ENCODE data around the gene TBX1. TPM values are rescaled to one million over a fixed set of nuclear protein-coding genes. Genes with fewer than 3 reads are reported as not detected.

Gene TBX1
- total RNA-seq, 2 experiments from 2014 or later = not detected

- Mint-ChIP-seq H3K27me3 (no peaks in the 10 kb centered on the region), H3K4me3 (no peak overlapping the region), H3K9me3 (no peaks in the 10 kb centered on the region), H3K4me1 (peaks cover 3% of the 10 kb centered on the region), H3K27ac (no peak overlapping the region), H3K36me3 (ENCODE audit: low read depth) (no peaks in the 10 kb centered on the region)
- ChIA-PET CTCF (interaction anchor here (0.5 kb wide), 1 partner anchor 953 kb away, joined by 5 read pairs; no protein-coding TSS in a partner anchor), POLR2A (no interaction called here)
- DNase-seq = no peak
These were observed 45.2 kb downstream of the TBX1 start for GRCh38 chr22:19805821-19806212.

- ChIA-PET CTCF (interaction anchor here (0.5 kb wide), 1 partner anchor 952 kb away, joined by 5 read pairs; no protein-coding TSS in a partner anchor), POLR2A (no interaction called here)
- Mint-ChIP-seq H3K4me3 (no peak overlapping the region), H3K4me1 (peaks cover 7% of the 10 kb centered on the region), H3K9me3 (no peaks in the 10 kb centered on the region), H3K27me3 (no peaks in the 10 kb centered on the region), H3K27ac (no peak overlapping the region), H3K36me3 (ENCODE audit: low read depth) (no peaks in the 10 kb centered on the region)
- DNase-seq = no peak
These were observed 45.9 kb downstream of the TBX1 start for GRCh38 chr22:19806213-19807160.

- Mint-ChIP-seq H3K9me3 (no peaks in the 10 kb centered on the region), H3K36me3 (ENCODE audit: low read depth) (no peaks in the 10 kb centered on the region), H3K27me3 (no peaks in the 10 kb centered on the region), H3K4me1 (peaks cover 7% of the 10 kb centered on the region), H3K4me3 (no peak overlapping the region), H3K27ac (no peak overlapping the region)
- POLR2A ChIA-PET = no interaction called here
- no peak for DNase-seq
- CTCF ChIA-PET = no interaction called here
These were observed 46.8 kb downstream of the TBX1 start for GRCh38 chr22:19807161-19807913.

- Mint-ChIP-seq H3K4me3 (no peak overlapping the region), H3K27ac (no peak overlapping the region), H3K4me1 (peaks cover 7% of the 10 kb centered on the region), H3K9me3 (no peaks in the 10 kb centered on the region), H3K27me3 (no peaks in the 10 kb centered on the region), H3K36me3 (ENCODE audit: low read depth) (no peaks in the 10 kb centered on the region)
- CTCF ChIA-PET = no interaction called here
- POLR2A ChIA-PET = interaction anchor here (0.6 kb wide), 1 partner anchor 15 kb away, joined by 3 read pairs; no protein-coding TSS in a partner anchor
- DNase-seq = no peak
These were observed 47.6 kb downstream of the TBX1 start for GRCh38 chr22:19807914-19808872.

GRCh38 chr22:19808873-19809478 is 48.4 kb downstream of the TBX1 start:
- peaks cover 7% of the 10 kb centered on the region for H3K4me1 Mint-ChIP-seq
- DNase-seq = no peak
- no peak overlapping the region for H3K27ac Mint-ChIP-seq
- no peaks in the 10 kb centered on the region for H3K9me3 Mint-ChIP-seq
- ChIA-PET POLR2A (interaction anchor here (0.6 kb wide), 1 partner anchor 14 kb away, joined by 3 read pairs; no protein-coding TSS in a partner anchor), CTCF (no interaction called here)
- H3K4me3 Mint-ChIP-seq = no peak overlapping the region
- H3K27me3 Mint-ChIP-seq = no peaks in the 10 kb centered on the region
- H3K36me3 Mint-ChIP-seq (ENCODE audit: low read depth) = no peaks in the 10 kb centered on the region

GRCh38 chr22:19809741-19810140 is 49.2 kb downstream of the TBX1 start:
- ChIA-PET POLR2A (no interaction called here), CTCF (no interaction called here)
- H3K27ac Mint-ChIP-seq = no peak overlapping the region
- H3K4me3 Mint-ChIP-seq = no peak overlapping the region
- DNase-seq = no peak
- no peaks in the 10 kb centered on the region for H3K36me3 Mint-ChIP-seq (ENCODE audit: low read depth)
- no peaks in the 10 kb centered on the region for H3K27me3 Mint-ChIP-seq
- H3K4me1 Mint-ChIP-seq = peaks cover 7% of the 10 kb centered on the region
- no peaks in the 10 kb centered on the region for H3K9me3 Mint-ChIP-seq

GRCh38 chr22:19810381-19811201 is 50.0 kb downstream of the TBX1 start:
- no peaks in the 10 kb centered on the region for H3K9me3 Mint-ChIP-seq
- no peaks in the 10 kb centered on the region for H3K36me3 Mint-ChIP-seq (ENCODE audit: low read depth)
- H3K27ac Mint-ChIP-seq = no peak overlapping the region
- no peak overlapping the region for H3K4me3 Mint-ChIP-seq
- DNase-seq = no peak
- H3K27me3 Mint-ChIP-seq = no peaks in the 10 kb centered on the region
- ChIA-PET POLR2A (no interaction called here), CTCF (no interaction called here)
- H3K4me1 Mint-ChIP-seq = peaks cover 7% of the 10 kb centered on the region

- Mint-ChIP-seq H3K9me3 (no peaks in the 10 kb centered on the region), H3K4me1 (peaks cover 7% of the 10 kb centered on the region), H3K27me3 (no peaks in the 10 kb centered on the region), H3K36me3 (ENCODE audit: low read depth) (no peaks in the 10 kb centered on the region), H3K27ac (no peak overlapping the region), H3K4me3 (no peak overlapping the region)
- no peak for DNase-seq
- ChIA-PET CTCF (no interaction called here), POLR2A (no interaction called here)
These were observed 50.6 kb downstream of the TBX1 start for GRCh38 chr22:19811211-19811621.

- ChIA-PET CTCF (no interaction called here), POLR2A (no interaction called here)
- no peaks in the 10 kb centered on the region for H3K36me3 Mint-ChIP-seq (ENCODE audit: low read depth)
- no peaks in the 10 kb centered on the region for H3K27me3 Mint-ChIP-seq
- H3K27ac Mint-ChIP-seq = no peak overlapping the region
- no peaks in the 10 kb centered on the region for H3K9me3 Mint-ChIP-seq
- H3K4me3 Mint-ChIP-seq = no peak overlapping the region
- DNase-seq = no peak
- peaks cover 7% of the 10 kb centered on the region for H3K4me1 Mint-ChIP-seq
These were observed 51.5 kb downstream of the TBX1 start for GRCh38 chr22:19811811-19812771.

GRCh38 chr22:19812910-19813309 is 52.3 kb downstream of the TBX1 start:
- POLR2A ChIA-PET = no interaction called here
- no peaks in the 10 kb centered on the region for H3K36me3 Mint-ChIP-seq (ENCODE audit: low read depth)

GRCh38 chr22:19814428-19814827 is 53.9 kb downstream of the TBX1 start:
- H3K9me3 Mint-ChIP-seq = no peaks in the 10 kb centered on the region
- no peak overlapping the region for H3K4me3 Mint-ChIP-seq
- DNase-seq = peak; percentile 9
- H3K36me3 Mint-ChIP-seq (ENCODE audit: low read depth) = no peaks in the 10 kb centered on the region
- CTCF ChIA-PET = no interaction called here
- peaks cover 7% of the 10 kb centered on the region for H3K4me1 Mint-ChIP-seq
- POLR2A ChIA-PET = interaction anchor here (0.6 kb wide), 1 partner anchor 129 kb away, joined by 3 read pairs; no protein-coding TSS in a partner anchor
- H3K27me3 Mint-ChIP-seq = no peaks in the 10 kb centered on the region
- no peak overlapping the region for H3K27ac Mint-ChIP-seq

More at GRCh38 chr22:19812910-19813309, 52.3 kb downstream of the TBX1 start:
- peak; percentile 0 for DNase-seq
- no peaks in the 10 kb centered on the region for H3K27me3 Mint-ChIP-seq
- H3K9me3 Mint-ChIP-seq = no peaks in the 10 kb centered on the region
- CTCF ChIA-PET = no interaction called here
- no peak overlapping the region for H3K4me3 Mint-ChIP-seq
- H3K4me1 Mint-ChIP-seq = peaks cover 7% of the 10 kb centered on the region
- H3K27ac Mint-ChIP-seq = no peak overlapping the region

Data from activated CD4-positive, alpha-beta memory T cell treated with anti-CD3 and anti-CD28 coated beads, Interleukin-2, amount 10 ng/mL, durations not matched to agents 7 days and 5 days (primary cell).